Breast epithelium (tissue), 3 donors: ENCODE measurements around the gene EFNB3.

Experiments used
- POLR2AphosphoS5 ChIP-seq, 3 donors: sonication (generic); formaldehyde crosslinking; IDR thresholded peaks; one replicate each; pipeline ENCODE4 v1.6.1; 2017; ENCODE audit warnings: antibody characterized with exemption in 3 of 3
- TF ChIP-seq, protein P1 (sequence below), 3 donors: fragments of 450-650 bp; IDR thresholded peaks; one replicate each; pipeline ENCODE4 v1.5.1; 2016 to 2017; ENCODE audit warnings: antibody characterized with exemption in 3 of 3, mild to moderate bottlenecking in 3 of 3, moderate library complexity in 3 of 3

DNA sequence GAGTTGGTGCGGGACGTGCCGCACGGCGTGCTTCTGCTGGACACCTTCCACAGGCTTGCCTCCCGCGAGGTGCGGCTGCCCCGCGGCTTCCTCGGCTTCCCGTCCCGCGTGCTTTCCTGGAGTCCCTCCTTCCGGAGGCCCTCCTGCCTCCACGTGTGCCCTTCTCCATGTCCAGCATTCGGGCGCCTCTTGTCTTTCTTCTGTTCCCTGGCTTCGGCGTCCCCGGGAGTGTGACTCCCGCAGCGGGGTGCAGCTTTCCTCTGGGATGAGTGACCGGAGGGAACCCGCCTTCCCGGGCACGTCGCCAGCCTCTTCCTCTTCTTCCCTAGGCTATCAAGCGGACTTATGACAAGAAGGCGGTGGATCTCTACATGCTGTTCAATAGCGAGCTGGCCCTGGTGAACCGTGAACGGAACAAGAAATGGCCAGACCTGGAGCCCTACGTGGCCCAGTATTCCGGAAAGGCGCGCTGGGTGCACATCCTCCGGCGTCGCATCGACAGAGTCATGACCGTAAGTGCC, 35.5 kb downstream of the EFNB3 start:
- no peak for TF ChIP-seq POLR2AphosphoS5 (IDR thresholded peaks at IDR 0.05)
- TF ChIP-seq, protein P1, sequence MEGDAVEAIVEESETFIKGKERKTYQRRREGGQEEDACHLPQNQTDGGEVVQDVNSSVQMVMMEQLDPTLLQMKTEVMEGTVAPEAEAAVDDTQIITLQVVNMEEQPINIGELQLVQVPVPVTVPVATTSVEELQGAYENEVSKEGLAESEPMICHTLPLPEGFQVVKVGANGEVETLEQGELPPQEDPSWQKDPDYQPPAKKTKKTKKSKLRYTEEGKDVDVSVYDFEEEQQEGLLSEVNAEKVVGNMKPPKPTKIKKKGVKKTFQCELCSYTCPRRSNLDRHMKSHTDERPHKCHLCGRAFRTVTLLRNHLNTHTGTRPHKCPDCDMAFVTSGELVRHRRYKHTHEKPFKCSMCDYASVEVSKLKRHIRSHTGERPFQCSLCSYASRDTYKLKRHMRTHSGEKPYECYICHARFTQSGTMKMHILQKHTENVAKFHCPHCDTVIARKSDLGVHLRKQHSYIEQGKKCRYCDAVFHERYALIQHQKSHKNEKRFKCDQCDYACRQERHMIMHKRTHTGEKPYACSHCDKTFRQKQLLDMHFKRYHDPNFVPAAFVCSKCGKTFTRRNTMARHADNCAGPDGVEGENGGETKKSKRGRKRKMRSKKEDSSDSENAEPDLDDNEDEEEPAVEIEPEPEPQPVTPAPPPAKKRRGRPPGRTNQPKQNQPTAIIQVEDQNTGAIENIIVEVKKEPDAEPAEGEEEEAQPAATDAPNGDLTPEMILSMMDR (IDR thresholded peaks at IDR 0.05): no peak
